IMR-90 (cell line): ENCODE results near the gene SCYGR3. TPM values are rescaled to one million over a fixed set of nuclear protein-coding genes. Genes with fewer than 3 reads are reported as not detected.

Experiments
- ATAC-seq: fragments of 200-7000 bp; cut with Tn5 transposase; 2 replicates; pipeline ENCODE4 v1.9.1; 2020; ENCODE audit warnings: low read depth, mild to moderate bottlenecking, moderate library complexity
- BruUV-seq: library from RNA; stranded (reverse); fragments of 400-500 nt; replicated peaks from 2 replicates; lab custom pipeline; 2021; lab: Mats Ljungman, UMichigan
- CTCF ChIA-PET: fragments of 300-600 bp; formaldehyde crosslinking; extraction: SDS; loops from one replicate; lab custom pipeline; 2021; ENCODE audit warnings: antibody characterized with exemption; lab: Yijun Ruan, JAX
- POLR2A ChIA-PET: fragments of 300-600 bp; sonication (Branson Sonifier 250); formaldehyde crosslinking; loops from one replicate; lab custom pipeline; 2022; ENCODE audit warnings: antibody characterized with exemption; ENCODE audit not compliant: unreplicated experiment; lab: Charles Lee
- DNase-seq: peaks from one replicate; pipeline ENCODE4 v3.0.0; 2013
- H2AFZ ChIP-seq: replicated peaks from 2 replicates; pipeline ENCODE3; 2013; ENCODE audit warnings: low read length, mild to moderate bottlenecking; ENCODE audit not compliant: poor library complexity
- H2AK5ac ChIP-seq: 2 replicates; pipeline ENCODE4 v1.6.1; 2013; ENCODE audit warnings: low read depth, low read length, inconsistent platforms
- H2AK9ac ChIP-seq: replicated peaks from 2 replicates; pipeline ENCODE3; 2013; ENCODE audit warnings: mild to moderate bottlenecking, low read depth, low read length, moderate library complexity; ENCODE audit not compliant: poor library complexity
- H2BK120ac ChIP-seq: 2 replicates; pipeline ENCODE4 v1.6.1; 2013; ENCODE audit warnings: low read depth, low read length, inconsistent platforms
- H2BK15ac ChIP-seq: 3 replicates; pipeline ENCODE4 v1.6.1; 2013; ENCODE audit warnings: low read depth, low read length, inconsistent platforms
- H2BK20ac ChIP-seq: 2 replicates; pipeline ENCODE4 v1.6.1; 2013; ENCODE audit warnings: low read depth, mild to moderate bottlenecking, inconsistent platforms, low read length, moderate library complexity
- H2BK5ac ChIP-seq: 2 replicates; pipeline ENCODE4 v1.6.1; 2013; ENCODE audit warnings: mild to moderate bottlenecking, low read depth, low read length, inconsistent platforms; ENCODE audit not compliant: poor library complexity, severe bottlenecking
- H3K14ac ChIP-seq: replicated peaks from 2 replicates; pipeline ENCODE4 v1.6.1; 2013; ENCODE audit warnings: low read depth, low read length, inconsistent platforms
- H3K18ac ChIP-seq: 2 replicates; pipeline ENCODE4 v1.6.1; 2013; ENCODE audit warnings: low read depth, low read length, control low read depth
- H3K23ac ChIP-seq: 2 replicates; pipeline ENCODE4 v1.6.1; 2013; ENCODE audit warnings: low read depth, low read length, inconsistent platforms
- H3K27ac ChIP-seq: 2 replicates; pipeline ENCODE4 v1.5.1; 2013; ENCODE audit warnings: mild to moderate bottlenecking, control low read depth, low read length; ENCODE audit not compliant: insufficient read depth
- H3K27me3 ChIP-seq: 2 replicates; pipeline ENCODE4 v1.6.1; 2013; ENCODE audit warnings: low read length; ENCODE audit not compliant: control insufficient read depth, insufficient read depth
- H3K36me3 ChIP-seq: 2 replicates; pipeline ENCODE4 v1.6.1; 2013; ENCODE audit warnings: low read length, mixed read lengths; ENCODE audit not compliant: control insufficient read depth, insufficient read depth
- H3K4ac ChIP-seq: 2 replicates; pipeline ENCODE4 v1.6.1; 2013; ENCODE audit warnings: low read depth, low read length, inconsistent platforms
- H3K4me1 ChIP-seq: 2 replicates; pipeline ENCODE4 v1.6.1; 2013; ENCODE audit warnings: low read length, mixed read lengths; ENCODE audit not compliant: control insufficient read depth, insufficient read depth
- H3K4me2 ChIP-seq: 2 replicates; pipeline ENCODE4 v1.6.1; 2013; ENCODE audit warnings: low read depth, mild to moderate bottlenecking, control low read depth, low read length, moderate library complexity
- H3K4me3 ChIP-seq: 2 replicates; pipeline ENCODE4 v1.5.1; 2013; ENCODE audit warnings: low read depth, mild to moderate bottlenecking, control low read depth, low read length, moderate library complexity; ENCODE audit not compliant: insufficient read depth
- H3K56ac ChIP-seq: 2 replicates; pipeline ENCODE4 v1.6.1; 2013; ENCODE audit warnings: low read length, inconsistent platforms; ENCODE audit not compliant: insufficient read depth; ENCODE audit errors: extremely low read depth
- H3K79me1 ChIP-seq, 2 experiments: 2 replicates each; pipeline ENCODE4 v1.6.1; 2013; ENCODE audit warnings: low read length in 2 of 2, inconsistent platforms in 1 of 2, low read depth in 1 of 2
- H3K9ac ChIP-seq: 2 replicates; pipeline ENCODE4 v1.6.1; 2013; ENCODE audit warnings: low read depth, low read length, control low read depth
- H3K9me1 ChIP-seq: 2 replicates; pipeline ENCODE4 v1.6.1; 2013; ENCODE audit warnings: low read length, inconsistent platforms; ENCODE audit not compliant: insufficient read depth
- H3K9me3 ChIP-seq: 2 replicates; pipeline ENCODE4 v1.6.1; 2013; ENCODE audit warnings: low read length; ENCODE audit not compliant: control insufficient read depth, insufficient read depth
- H4K20me1 ChIP-seq: 2 replicates; pipeline ENCODE4 v1.6.1; 2013; ENCODE audit warnings: low read length, inconsistent platforms; ENCODE audit not compliant: insufficient read depth
- H4K5ac ChIP-seq: 2 replicates; pipeline ENCODE4 v1.6.1; 2013; ENCODE audit warnings: mild to moderate bottlenecking, low read depth, low read length, control low read depth
- H4K8ac ChIP-seq, 2 experiments: 2 replicates each; pipeline ENCODE4 v1.6.1; 2013; ENCODE audit warnings: low read depth in 2 of 2, low read length in 2 of 2, control low read depth in 1 of 2, inconsistent platforms in 1 of 2
- H4K91ac ChIP-seq: 2 replicates; pipeline ENCODE4 v1.6.1; 2013; ENCODE audit warnings: low read depth, low read length, inconsistent platforms; ENCODE audit not compliant: insufficient read depth
- BHLHE40 ChIP-seq: fragments of 150-350 bp; IDR thresholded peaks from 2 replicates; pipeline ENCODE4 v1.6.1; 2016; ENCODE audit warnings: mild to moderate bottlenecking, low read depth, low read length
- FOS ChIP-seq: fragments of 150-350 bp; IDR thresholded peaks from 2 replicates; pipeline ENCODE4 v1.6.1; 2016; ENCODE audit warnings: low read depth, low read length
- MXI1 ChIP-seq: IDR thresholded peaks from 2 replicates; pipeline ENCODE4 v1.6.1; 2012; ENCODE audit warnings: low read depth, mild to moderate bottlenecking, low read length, moderate library complexity, borderline replicate concordance
- NFE2L2 ChIP-seq: fragments of 150-350 bp; IDR thresholded peaks from 2 replicates; pipeline ENCODE4 v1.6.1; 2016; ENCODE audit warnings: low read depth, mild to moderate bottlenecking, low read length
- RAD21 ChIP-seq: IDR thresholded peaks from 2 replicates; pipeline ENCODE4 v1.6.1; 2012; ENCODE audit warnings: low read length, improper control_type of control experiment
- RFX5 ChIP-seq: IDR thresholded peaks from 2 replicates; pipeline ENCODE4 v1.8.0; 2012; ENCODE audit warnings: low read depth, mild to moderate bottlenecking, low read length, moderate library complexity
- SMC3 ChIP-seq: fragments of 150-350 bp; IDR thresholded peaks from 2 replicates; pipeline ENCODE4 v1.6.1; 2016; ENCODE audit warnings: low read depth, mild to moderate bottlenecking, antibody characterized with exemption, low read length, moderate library complexity
- WGBS, 2 experiments: methylation state at CpG; one replicate each; pipeline versions ENCODE4 v1.1.5 to v1.1.7; 2013; ENCODE audit warnings: missing lambda C conversion rate in 2 of 2; ENCODE audit not compliant: insufficient read length in 1 of 2; ENCODE audit errors: extremely low coverage in 2 of 2; 5-methylcytosine and 5-hydroxymethylcytosine counted together
- dilution Hi-C: fragments of 300-500 bp; cut with HindIII; formaldehyde crosslinking; loops from one replicate; pipeline ENCODE4 v1.14.3; 2018; ENCODE audit warnings: low sequenced_read_pairs; ENCODE audit not compliant: unreplicated experiment
- in situ Hi-C: fragments of 300-500 bp; cut with MboI; formaldehyde crosslinking; loops from 3 replicates; pipeline ENCODE4 v1.14.3; 2019; ENCODE audit warnings: low sequenced_read_pairs, inconsistent platforms, mixed read lengths
- intact Hi-C: fragments of 100-400 bp; cut with micrococcal nuclease; formaldehyde crosslinking; loops from 2 replicates; pipeline ENCODE4 v1.10.0; 2022
- polyA plus RNA-seq, 3 experiments: library from polyadenylated mRNA; depleted of rRNA; stranded (reverse); fragments of >200 nt; gene quantifications; 2 replicates each; pipeline ENCODE4 v1.2.3, GENCODE V29; 2012; ENCODE audit warnings: low replicate concordance in 1 of 3
- total RNA-seq: library from RNA; depleted of rRNA; stranded (reverse); fragments of >200 nt; gene quantifications from 2 replicates; pipeline ENCODE4 v1.2.3, GENCODE V29; 2012

The SCYGR3 gene
- total and polyA plus RNA-seq, 2 of the 4 experiments (the other 2 are of a cell fraction): not detected

DNA sequence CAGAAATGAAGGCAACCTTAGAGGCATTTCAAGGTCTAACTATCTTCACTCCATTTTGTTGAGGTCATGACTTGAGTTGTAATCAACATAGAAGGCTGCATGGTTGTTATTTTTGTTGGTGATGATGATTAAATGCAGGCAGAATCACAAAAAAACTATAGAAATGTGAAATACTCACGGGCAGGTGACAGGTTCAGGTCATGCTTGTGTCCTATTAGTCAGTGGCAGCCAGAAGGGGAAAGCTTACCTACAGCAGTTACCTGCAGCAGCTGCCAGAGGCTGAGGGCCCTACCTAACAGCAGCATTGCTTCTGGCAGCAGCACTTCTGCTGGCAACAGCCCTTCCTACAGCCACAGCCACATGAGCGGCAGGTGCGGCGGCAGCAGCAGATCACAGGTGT is 394 bp downstream of the SCYGR3 start:
- Histone ChIP-seq H4K8ac (no peak overlapping the region), H4K91ac (no peak overlapping the region), H3K18ac (no peak overlapping the region), H3K9me1 (no peaks in the 10 kb centered on the region), H4K5ac (no peak overlapping the region), H2AK5ac (no peak overlapping the region), H3K4me3 (no peak overlapping the region), H3K4me1 (no peaks in the 10 kb centered on the region; the same call in 1 of the 2 replicates), H2BK120ac (no peak overlapping the region), H3K14ac (no peak overlapping the region), H2AFZ (no peak overlapping the region), H2BK20ac (no peak overlapping the region), H3K9ac (no peak overlapping the region), H2AK9ac (no peak overlapping the region), H2BK5ac (no peak overlapping the region), H3K36me3 (no peaks in the 10 kb centered on the region), H3K23ac (no peak overlapping the region), H3K79me1 (no peaks in the 10 kb centered on the region), H3K9me3 (no peaks in the 10 kb centered on the region), H3K4ac (no peak overlapping the region), H3K27ac (no peak overlapping the region), H3K4me2 (no peak overlapping the region), H3K27me3 (peaks cover 2% of the 10 kb centered on the region), H2BK15ac (no peak overlapping the region), H3K56ac (no peak overlapping the region), H4K20me1 (no peaks in the 10 kb centered on the region)
- no CpG with 5 or more reads among the region's 4 CpGs for WGBS, 2 experiments
- in situ Hi-C loops (no loop called here), intact Hi-C loops (no loop called here), dilution Hi-C loops (no loop called here)
- no peak for ATAC-seq
- ChIA-PET CTCF (no interaction called here), POLR2A (no interaction called here)
- DNase-seq: no peak
- BruUV-seq: no TSS peak
- TF ChIP-seq NFE2L2 (no peak), BHLHE40 (no peak), SMC3 (no peak), FOS (no peak), RFX5 (no peak), MXI1 (no peak), RAD21 (no peak)
